ENCODE data around the gene PRKRIP1.

DNA sequence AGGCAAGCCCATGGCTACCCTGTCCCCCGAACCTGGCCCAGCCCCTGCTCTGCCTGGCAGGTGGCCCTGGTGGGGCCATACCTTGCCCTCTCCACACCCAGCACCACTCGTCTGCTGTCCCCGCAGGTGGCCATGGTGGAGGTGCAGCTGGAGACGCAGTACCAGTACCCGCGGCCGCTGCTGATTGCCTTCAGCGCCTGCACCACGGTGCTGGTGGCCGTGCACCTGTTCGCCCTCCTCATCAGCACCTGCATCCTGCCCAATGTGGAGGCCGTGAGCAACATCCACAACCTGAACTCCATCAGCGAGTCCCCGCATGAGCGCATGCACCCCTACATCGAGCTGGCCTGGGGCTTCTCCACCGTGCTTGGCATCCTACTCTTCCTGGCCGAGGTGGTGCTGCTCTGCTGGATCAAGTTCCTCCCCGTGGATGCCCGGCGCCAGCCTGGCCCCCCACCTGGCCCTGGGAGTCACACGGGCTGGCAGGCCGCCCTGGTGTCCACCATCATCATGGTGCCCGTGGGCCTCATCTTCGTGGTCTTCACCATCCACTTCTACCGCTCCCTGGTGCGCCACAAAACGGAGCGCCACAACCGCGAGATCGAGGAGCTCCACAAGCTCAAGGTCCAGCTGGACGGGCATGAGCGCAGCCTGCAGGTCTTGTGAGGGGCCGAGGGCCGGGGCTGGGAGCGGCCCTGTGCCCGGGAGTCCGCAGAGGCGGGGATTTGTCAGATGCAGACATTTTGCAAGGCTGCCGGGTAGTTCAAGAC, 50.4 kb downstream of the PRKRIP1 start:
- TF ChIP-seq, protein P1, sequence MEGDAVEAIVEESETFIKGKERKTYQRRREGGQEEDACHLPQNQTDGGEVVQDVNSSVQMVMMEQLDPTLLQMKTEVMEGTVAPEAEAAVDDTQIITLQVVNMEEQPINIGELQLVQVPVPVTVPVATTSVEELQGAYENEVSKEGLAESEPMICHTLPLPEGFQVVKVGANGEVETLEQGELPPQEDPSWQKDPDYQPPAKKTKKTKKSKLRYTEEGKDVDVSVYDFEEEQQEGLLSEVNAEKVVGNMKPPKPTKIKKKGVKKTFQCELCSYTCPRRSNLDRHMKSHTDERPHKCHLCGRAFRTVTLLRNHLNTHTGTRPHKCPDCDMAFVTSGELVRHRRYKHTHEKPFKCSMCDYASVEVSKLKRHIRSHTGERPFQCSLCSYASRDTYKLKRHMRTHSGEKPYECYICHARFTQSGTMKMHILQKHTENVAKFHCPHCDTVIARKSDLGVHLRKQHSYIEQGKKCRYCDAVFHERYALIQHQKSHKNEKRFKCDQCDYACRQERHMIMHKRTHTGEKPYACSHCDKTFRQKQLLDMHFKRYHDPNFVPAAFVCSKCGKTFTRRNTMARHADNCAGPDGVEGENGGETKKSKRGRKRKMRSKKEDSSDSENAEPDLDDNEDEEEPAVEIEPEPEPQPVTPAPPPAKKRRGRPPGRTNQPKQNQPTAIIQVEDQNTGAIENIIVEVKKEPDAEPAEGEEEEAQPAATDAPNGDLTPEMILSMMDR (conservative IDR thresholded peaks at IDR 0.05; ENCODE audit: low read depth, low read length): no peak
- TF ChIP-seq EZH2 (IDR thresholded peaks at IDR 0.05; ENCODE audit: borderline replicate concordance, low read depth, low read length, poor library complexity, severe bottlenecking): no peak

Data from A673 (cell line).